Measurements from ENCODE around the gene GYPC. TPM values are rescaled to one million over a fixed set of nuclear protein-coding genes. Genes with fewer than 3 reads are reported as not detected.
"Not testable (repeated sequence)": the region's sequence is repeated elsewhere in the genome, so short reads cannot be mapped to it uniquely, and the experiment has no call there.

The GYPC gene
- total RNA-seq, 1 experiment from 2014 or later: 0.75 TPM

DNA sequence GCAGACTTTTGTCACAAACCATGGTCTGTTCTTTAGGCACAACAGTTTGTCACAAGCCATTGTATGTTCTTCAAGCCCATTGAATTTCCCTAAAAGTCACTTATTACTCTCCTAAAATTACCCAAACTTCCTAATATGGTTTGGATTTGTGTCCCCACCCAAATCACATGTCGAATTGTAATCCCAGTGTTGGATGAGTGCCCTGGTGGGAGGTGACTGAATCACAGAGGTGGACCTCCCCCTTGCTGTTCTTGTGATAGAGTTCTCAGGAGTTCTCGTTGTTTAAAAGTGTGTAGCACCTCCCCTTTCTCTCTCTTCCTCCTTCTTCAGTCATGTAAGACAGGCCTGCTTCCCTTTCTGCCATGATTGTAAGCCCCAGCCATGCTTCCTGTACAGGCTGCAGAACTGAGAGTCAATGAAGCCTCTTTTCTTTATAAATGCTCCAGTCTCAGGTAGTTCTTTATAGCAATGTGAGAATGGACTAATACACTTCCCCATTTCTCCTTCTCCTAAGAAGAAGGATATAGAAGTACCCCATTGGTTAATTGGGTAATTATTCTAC lies 11.2 kb upstream of the GYPC start:
- no TSS peak for BruUV-seq (replicated peaks)
- no peaks in the 10 kb centered on the region for H3K36me3 ChIP-seq (ENCODE audit: insufficient read depth, low read length, poor library complexity, severe bottlenecking)
- DNase-seq (ENCODE audit: low spot score): no peak
- no peak overlapping the region for H3K27ac ChIP-seq (ENCODE audit: low read depth, low read length, poor library complexity, severe bottlenecking)
- TF ChIP-seq EZH2 (IDR thresholded peaks at IDR 0.05; ENCODE audit: borderline replicate concordance, low read depth, low read length, poor library complexity, severe bottlenecking): no peak
- TF ChIP-seq, protein P1, sequence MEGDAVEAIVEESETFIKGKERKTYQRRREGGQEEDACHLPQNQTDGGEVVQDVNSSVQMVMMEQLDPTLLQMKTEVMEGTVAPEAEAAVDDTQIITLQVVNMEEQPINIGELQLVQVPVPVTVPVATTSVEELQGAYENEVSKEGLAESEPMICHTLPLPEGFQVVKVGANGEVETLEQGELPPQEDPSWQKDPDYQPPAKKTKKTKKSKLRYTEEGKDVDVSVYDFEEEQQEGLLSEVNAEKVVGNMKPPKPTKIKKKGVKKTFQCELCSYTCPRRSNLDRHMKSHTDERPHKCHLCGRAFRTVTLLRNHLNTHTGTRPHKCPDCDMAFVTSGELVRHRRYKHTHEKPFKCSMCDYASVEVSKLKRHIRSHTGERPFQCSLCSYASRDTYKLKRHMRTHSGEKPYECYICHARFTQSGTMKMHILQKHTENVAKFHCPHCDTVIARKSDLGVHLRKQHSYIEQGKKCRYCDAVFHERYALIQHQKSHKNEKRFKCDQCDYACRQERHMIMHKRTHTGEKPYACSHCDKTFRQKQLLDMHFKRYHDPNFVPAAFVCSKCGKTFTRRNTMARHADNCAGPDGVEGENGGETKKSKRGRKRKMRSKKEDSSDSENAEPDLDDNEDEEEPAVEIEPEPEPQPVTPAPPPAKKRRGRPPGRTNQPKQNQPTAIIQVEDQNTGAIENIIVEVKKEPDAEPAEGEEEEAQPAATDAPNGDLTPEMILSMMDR (conservative IDR thresholded peaks at IDR 0.05; ENCODE audit: low read depth, low read length): no peak
- H3K4me1 ChIP-seq (ENCODE audit: insufficient read depth, low read length, poor library complexity, severe bottlenecking): no peaks in the 10 kb centered on the region
- ChIA-PET CTCF (no interaction called here), POLR2A (ENCODE audit: low non-redundant PET) (no interaction called here)
- H3K27me3 ChIP-seq (replicated peaks; ENCODE audit: insufficient read depth, low read depth, low read length, poor library complexity): no peaks in the 10 kb centered on the region
- H3K4me3 ChIP-seq (ENCODE audit: low read depth, low read length, poor library complexity, severe bottlenecking): no peak overlapping the region
- intact Hi-C loops (cut with micrococcal nuclease; ENCODE audit: unreplicated experiment): no loop called here
- no peaks in the 10 kb centered on the region for H3K9me3 ChIP-seq (ENCODE audit: low read depth, low read length, poor library complexity, severe bottlenecking)

DNA sequence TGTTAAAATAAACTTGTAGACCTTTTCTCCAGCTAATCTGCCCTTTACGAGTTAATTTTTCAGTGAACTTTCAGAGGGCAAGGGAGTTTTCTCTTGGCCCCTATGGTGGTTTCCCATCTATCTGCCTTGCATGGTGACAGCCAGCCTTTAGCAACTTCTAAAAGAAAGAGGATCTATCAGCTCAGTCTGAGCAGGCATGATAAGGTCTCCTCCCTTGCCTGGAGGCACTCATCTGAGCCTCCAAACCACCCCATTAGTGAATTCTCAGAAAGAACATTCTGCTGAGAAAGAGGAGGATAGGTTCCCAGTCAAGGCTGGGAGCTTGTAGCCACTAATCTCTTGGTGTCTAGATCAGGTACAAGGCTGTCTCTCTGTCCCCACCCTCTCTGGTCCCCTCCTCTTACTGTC lies 10.7 kb upstream of the GYPC start:
- Histone ChIP-seq H3K4me3 (ENCODE audit: low read depth, low read length, poor library complexity, severe bottlenecking) (no peak overlapping the region), H3K27me3 (replicated peaks; ENCODE audit: insufficient read depth, low read depth, low read length, poor library complexity) (no peaks in the 10 kb centered on the region), H3K9me3 (ENCODE audit: low read depth, low read length, poor library complexity, severe bottlenecking) (no peaks in the 10 kb centered on the region), H3K36me3 (ENCODE audit: insufficient read depth, low read length, poor library complexity, severe bottlenecking) (no peaks in the 10 kb centered on the region), H3K27ac (ENCODE audit: low read depth, low read length, poor library complexity, severe bottlenecking) (no peak overlapping the region), H3K4me1 (ENCODE audit: insufficient read depth, low read length, poor library complexity, severe bottlenecking) (no peaks in the 10 kb centered on the region)
- POLR2A ChIA-PET (ENCODE audit: low non-redundant PET): no interaction called here
- CTCF ChIA-PET: no interaction called here
- no peak for DNase-seq (ENCODE audit: low spot score)
- intact Hi-C loops (cut with micrococcal nuclease; ENCODE audit: unreplicated experiment): no loop called here
- TF ChIP-seq EZH2 (IDR thresholded peaks at IDR 0.05; ENCODE audit: borderline replicate concordance, low read depth, low read length, poor library complexity, severe bottlenecking): no peak
- TF ChIP-seq, protein P1 (conservative IDR thresholded peaks at IDR 0.05; ENCODE audit: low read depth, low read length): no peak
- no TSS peak for BruUV-seq (replicated peaks)

DNA sequence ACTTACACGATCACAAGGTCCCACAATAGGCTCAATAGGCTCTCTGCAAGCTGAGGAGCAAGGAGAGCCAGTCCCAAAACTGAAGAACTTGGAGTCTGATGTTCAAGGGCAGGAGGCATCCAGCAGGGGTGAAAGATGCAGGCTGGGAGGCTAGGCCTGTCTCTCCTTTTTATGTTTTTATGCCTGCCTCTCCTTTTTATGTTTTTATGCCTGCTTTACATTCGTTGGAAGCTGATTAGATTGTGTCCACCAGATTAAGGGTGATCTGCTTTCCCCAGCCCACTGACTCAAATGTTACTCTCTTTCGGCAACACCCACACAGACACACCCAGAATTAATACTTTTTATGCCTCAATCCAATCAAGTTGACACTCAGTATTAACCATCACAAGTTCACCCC lies 9.9 kb upstream of the GYPC start:
- intact Hi-C loops (cut with micrococcal nuclease; ENCODE audit: unreplicated experiment): no loop called here
- no peaks in the 10 kb centered on the region for H3K27me3 ChIP-seq (replicated peaks; ENCODE audit: insufficient read depth, low read depth, low read length, poor library complexity)
- POLR2A ChIA-PET (ENCODE audit: low non-redundant PET): no interaction called here
- CTCF ChIA-PET: no interaction called here
- no TSS peak for BruUV-seq (replicated peaks)
- DNase-seq (ENCODE audit: low spot score): no peak
- no peaks in the 10 kb centered on the region for H3K4me1 ChIP-seq (ENCODE audit: insufficient read depth, low read length, poor library complexity, severe bottlenecking)
- H3K36me3 ChIP-seq (ENCODE audit: insufficient read depth, low read length, poor library complexity, severe bottlenecking): no peaks in the 10 kb centered on the region
- no peak for TF ChIP-seq EZH2 (IDR thresholded peaks at IDR 0.05; ENCODE audit: borderline replicate concordance, low read depth, low read length, poor library complexity, severe bottlenecking)
- TF ChIP-seq, protein P1 (conservative IDR thresholded peaks at IDR 0.05; ENCODE audit: low read depth, low read length): no peak
- H3K27ac ChIP-seq (ENCODE audit: low read depth, low read length, poor library complexity, severe bottlenecking): no peak overlapping the region
- H3K4me3 ChIP-seq (ENCODE audit: low read depth, low read length, poor library complexity, severe bottlenecking): no peak overlapping the region
- no peaks in the 10 kb centered on the region for H3K9me3 ChIP-seq (ENCODE audit: low read depth, low read length, poor library complexity, severe bottlenecking)

DNA sequence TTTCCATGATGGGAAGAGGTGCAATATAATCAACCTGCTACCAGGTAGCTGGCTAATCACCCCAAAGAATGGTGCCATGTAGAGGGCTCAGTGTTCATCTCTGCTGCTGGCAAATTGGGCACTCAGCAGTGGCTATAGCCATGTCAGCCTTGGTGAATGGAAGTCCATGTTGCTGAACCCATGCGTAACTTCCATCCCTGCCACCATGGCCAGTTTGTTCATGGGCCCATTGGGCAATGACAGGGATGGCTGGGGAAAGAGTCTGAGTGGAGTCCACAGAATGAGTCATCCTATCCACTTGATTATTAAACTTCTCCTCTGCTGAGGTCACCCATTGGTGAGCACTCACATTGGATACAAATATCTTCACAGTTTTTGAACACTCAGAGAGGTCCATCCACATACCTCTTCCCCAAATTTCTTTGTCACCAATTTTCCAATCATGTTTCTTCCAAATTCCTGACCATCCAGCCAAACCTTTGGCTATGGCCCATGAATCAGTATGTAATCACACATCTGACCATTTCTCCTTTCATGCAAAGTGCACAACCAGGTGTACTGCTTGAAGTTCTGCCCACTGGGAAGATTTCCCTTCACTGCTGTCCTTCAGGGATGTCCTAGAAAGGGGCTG lies 8.1 kb upstream of the GYPC start:
- H3K27ac ChIP-seq (ENCODE audit: low read depth, low read length, poor library complexity, severe bottlenecking); H3K9me3 ChIP-seq (ENCODE audit: low read depth, low read length, poor library complexity, severe bottlenecking); H3K4me3 ChIP-seq (ENCODE audit: low read depth, low read length, poor library complexity, severe bottlenecking); CTCF ChIA-PET; intact Hi-C loops (cut with micrococcal nuclease; ENCODE audit: unreplicated experiment); H3K4me1 ChIP-seq (ENCODE audit: insufficient read depth, low read length, poor library complexity, severe bottlenecking); POLR2A ChIA-PET (ENCODE audit: low non-redundant PET); H3K27me3 ChIP-seq (replicated peaks; ENCODE audit: insufficient read depth, low read depth, low read length, poor library complexity); DNase-seq (ENCODE audit: low spot score); H3K36me3 ChIP-seq (ENCODE audit: insufficient read depth, low read length, poor library complexity, severe bottlenecking); BruUV-seq (replicated peaks): not testable (repeated sequence)

DNA sequence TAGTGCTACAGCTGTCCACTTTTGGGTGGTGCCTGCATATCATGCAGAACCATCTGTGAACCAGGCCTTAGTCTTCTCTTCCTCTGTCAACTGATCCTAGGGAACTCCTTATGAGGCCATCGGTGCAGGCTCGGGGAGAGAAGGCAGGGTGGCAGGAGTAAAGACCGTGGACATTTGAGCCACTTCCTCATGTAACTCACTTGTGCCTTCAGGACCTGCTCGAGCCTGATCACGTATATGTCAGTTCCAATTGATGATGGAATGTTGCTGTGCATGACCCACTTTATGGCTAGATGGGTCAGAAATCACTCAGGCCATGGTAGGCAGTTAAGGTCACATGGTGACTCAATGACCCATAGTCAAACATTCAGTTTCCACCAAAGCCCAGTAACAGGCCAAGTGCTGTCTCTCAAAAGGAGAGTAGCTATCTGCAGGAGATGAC lies 7.6 kb upstream of the GYPC start:
- H3K27ac ChIP-seq (ENCODE audit: low read depth, low read length, poor library complexity, severe bottlenecking); CTCF ChIA-PET; intact Hi-C loops (cut with micrococcal nuclease; ENCODE audit: unreplicated experiment); H3K27me3 ChIP-seq (replicated peaks; ENCODE audit: insufficient read depth, low read depth, low read length, poor library complexity); BruUV-seq (replicated peaks); H3K4me3 ChIP-seq (ENCODE audit: low read depth, low read length, poor library complexity, severe bottlenecking); POLR2A ChIA-PET (ENCODE audit: low non-redundant PET); DNase-seq (ENCODE audit: low spot score); H3K9me3 ChIP-seq (ENCODE audit: low read depth, low read length, poor library complexity, severe bottlenecking); H3K36me3 ChIP-seq (ENCODE audit: insufficient read depth, low read length, poor library complexity, severe bottlenecking); H3K4me1 ChIP-seq (ENCODE audit: insufficient read depth, low read length, poor library complexity, severe bottlenecking): not testable (repeated sequence)

Measured in A673 (cell line).